Measurements from ENCODE around the gene COQ2.

- no peak for TF ChIP-seq CTCF (optimal IDR thresholded peaks at IDR 0.05 in 1 of 3, IDR thresholded peaks at IDR 0.05 in 1 of 3, conservative IDR thresholded peaks at IDR 0.05 in 1 of 3; ENCODE audit: extremely low read depth in 1 of 3, insufficient read depth in 2 of 3, low read length in 3 of 3)
- TF ChIP-seq EZH2 (IDR thresholded peaks at IDR 0.05; ENCODE audit: low read length) = no peak
These were observed 15.3 kb downstream of the COQ2 start for GRCh38 chr4:83269256-83269655.
